NCI-H2171 treated with DMSO at 0.1 percent for 48 hours (cell line): ENCODE results near the gene MITD1.
"Not testable (repeated sequence)": the region's sequence is repeated elsewhere in the genome, so short reads cannot be mapped to it uniquely, and the experiment has no call there.

ENCODE experiments used
- DNase-seq: peaks from one replicate; lab custom pipeline; 2025; lab: John Stamatoyannopoulos, UW

MITD1 gene

DNA sequence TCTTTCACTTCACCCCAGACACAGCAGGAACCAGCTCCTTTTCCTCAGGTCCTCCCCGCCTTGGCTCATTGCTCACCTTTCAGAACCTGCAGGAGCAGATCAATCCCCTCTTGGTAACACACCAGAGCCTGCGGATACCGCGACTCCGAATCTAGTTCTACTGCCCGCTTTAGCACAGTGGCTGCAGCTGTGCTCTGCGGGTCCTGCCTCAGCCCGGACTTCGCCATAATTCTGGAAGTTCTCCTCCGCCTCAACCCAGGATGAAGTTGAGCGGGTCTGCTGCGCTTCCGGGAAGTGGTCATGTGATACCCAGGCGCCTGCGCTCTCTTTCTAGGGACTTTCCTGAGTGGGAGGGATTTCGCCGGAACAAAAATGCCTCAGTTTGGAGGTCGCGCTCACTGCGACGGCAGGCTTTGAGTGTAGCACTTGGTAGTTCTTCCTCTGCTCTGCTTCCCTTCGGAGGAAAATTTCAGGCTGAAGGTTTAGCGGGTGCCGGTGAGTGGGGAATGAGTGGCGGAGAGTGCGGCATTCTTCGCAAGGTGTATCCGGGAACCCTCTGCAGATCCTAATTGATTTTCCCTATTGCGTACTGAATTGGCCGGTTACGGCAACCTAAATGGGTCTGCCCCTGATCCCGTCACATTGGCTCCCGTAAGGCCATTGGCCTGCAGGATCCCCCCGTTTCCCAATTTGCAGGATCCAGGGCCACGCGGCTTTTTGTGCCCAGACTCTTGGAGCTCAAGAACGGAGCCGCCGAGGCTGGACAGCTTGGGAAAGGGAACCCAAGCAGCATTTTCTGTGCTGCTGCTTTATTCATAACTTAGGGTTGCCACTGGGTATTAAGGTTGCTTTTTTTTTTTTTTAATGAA lies at the start of gene MITD1, which contains the start of gene MRPL30:
TSS of gene MITD1 (minus strand) at position 304 of the 869 bp plus-strand sequence. CDS start at position 227, 77 bp downstream.
TSS of gene MRPL30 (plus strand) at position 430 of the 869 bp plus-strand sequence. CDS start 5,020 bp downstream, outside the sequence.
- DNase-seq: peak; percentile 97

DNA sequence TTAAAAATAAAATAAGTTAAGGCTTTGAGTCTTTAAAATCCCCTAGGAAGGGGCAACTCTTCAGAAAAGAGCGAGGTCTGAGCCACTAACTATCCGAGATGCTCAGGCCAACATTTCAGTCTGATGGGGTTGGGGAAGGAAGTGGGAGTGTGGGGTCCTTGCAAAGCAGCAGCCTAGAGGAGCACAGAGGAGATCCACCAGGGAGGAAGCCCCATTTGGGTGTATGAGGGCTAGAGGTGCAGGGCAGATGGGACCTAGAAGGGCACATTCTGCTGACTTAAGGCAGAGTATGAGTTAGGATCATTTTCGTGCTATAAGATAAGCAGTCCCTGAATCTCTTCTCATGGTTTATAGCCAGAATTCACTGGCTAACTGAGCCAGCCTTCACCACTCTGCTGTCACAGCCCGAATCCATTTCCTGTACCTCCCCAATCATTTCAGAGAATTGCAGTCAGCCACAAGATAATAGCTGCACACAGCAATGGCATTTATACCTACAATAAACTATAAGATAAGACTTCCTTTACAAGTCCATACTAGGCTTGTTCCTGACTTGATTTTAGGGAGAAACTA lies 37.2 kb upstream of the MITD1 start:
- no peak for DNase-seq

DNA sequence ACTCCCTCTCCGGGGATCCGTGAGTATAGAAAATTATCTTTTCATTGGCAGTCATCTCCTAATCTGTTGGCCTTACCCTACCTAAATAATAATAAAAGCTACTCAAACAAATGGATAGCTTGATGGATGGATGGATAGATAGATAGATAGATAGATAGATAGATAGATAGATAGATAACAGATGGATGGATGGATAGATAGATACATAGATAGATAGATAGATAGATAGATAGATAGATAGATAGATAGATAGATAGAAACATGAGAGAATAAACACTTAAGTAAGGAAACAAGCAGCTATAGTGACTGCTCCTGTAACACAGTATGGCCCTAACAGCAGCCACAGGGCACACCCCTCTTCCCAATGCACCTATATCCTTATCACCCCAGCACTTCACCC lies 35.2 kb upstream of the MITD1 start:
- no peak for DNase-seq

DNA sequence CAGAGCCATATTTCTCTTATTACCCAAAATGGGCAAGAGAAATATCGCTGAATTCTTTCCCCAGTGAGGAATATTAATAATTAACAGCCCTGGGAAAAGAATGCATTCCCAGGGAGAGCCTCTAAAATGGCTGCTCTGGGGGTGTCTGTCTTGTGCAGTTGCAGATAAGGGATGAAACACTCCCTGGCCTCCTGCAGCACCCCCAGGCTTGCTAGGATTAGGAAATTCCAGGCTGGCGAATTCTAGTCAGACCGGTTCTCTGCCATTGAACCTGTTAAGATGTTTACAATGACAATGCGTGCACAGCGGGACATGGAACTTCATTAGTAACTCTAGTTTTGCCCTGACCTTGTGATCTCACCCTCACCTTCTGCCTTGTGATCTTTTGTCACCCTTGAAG lies 24.6 kb upstream of the MITD1 start:
- no peak for DNase-seq

DNA sequence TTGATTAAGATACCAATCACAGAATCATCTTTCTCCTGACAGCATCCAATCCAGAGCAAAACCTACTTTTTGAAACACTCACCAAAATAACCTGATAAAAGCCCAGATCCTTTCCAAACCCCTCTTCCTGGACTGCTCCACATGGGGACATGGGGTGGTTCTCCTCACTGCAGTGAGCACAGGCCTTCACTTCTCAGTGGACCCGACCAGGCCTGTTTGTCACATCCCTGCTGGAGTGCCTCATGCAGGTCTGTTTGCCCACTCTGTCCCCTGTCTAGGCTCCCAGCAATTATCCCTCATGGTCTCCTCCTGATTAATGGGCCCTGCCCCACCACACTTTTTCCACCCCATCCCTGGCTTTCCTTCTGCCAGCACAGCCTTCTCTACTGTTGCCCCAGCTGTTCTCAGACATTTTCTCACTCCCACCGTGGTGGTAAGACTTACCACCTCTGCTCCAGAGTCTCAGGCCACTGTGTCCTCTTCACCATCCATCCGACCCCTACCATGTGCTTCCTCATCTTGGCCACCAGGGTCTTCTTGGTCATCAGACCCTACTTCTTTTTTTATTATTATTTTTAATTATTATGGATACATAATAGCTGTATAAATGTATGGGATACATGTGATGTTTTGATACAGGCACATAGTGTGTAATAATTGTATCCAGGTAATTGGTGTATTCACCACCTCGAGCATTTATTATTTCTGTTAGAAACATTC lies 21.3 kb upstream of the MITD1 start:
- no peak for DNase-seq

DNA sequence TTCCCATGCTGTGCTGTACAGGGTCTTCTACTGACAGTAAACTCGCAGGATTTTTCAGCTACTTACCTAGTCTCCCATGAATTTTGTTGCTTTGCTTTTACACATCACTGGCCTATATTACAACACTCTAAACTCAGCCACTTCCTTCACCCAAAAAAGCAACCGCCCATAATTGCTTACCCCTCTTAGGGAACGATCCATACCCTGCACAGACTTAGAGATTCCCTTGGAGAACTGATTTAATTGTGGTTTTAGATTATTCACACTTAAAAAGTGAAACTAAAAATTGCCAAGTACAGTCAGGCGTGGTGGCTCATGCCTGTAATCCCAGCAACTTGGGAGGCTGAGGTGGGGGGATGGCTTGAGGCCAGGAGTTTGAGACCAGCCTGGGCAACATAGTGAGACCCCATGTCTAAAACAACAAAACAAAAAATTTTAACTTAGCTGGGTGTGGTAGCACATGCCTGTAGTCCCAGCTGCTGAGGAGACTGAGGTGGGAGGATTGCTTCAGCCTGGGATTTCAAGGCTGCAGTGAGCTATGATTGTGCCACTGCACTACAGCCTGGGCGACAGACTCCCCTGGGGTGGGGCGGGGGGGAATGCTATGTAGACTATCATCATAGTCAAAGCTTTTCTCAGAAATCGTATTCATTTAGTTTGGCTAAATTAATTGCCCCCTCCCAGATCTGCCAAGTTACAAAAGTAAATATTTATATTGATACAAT lies 19.4 kb upstream of the MITD1 start:
- no peak for DNase-seq

DNA sequence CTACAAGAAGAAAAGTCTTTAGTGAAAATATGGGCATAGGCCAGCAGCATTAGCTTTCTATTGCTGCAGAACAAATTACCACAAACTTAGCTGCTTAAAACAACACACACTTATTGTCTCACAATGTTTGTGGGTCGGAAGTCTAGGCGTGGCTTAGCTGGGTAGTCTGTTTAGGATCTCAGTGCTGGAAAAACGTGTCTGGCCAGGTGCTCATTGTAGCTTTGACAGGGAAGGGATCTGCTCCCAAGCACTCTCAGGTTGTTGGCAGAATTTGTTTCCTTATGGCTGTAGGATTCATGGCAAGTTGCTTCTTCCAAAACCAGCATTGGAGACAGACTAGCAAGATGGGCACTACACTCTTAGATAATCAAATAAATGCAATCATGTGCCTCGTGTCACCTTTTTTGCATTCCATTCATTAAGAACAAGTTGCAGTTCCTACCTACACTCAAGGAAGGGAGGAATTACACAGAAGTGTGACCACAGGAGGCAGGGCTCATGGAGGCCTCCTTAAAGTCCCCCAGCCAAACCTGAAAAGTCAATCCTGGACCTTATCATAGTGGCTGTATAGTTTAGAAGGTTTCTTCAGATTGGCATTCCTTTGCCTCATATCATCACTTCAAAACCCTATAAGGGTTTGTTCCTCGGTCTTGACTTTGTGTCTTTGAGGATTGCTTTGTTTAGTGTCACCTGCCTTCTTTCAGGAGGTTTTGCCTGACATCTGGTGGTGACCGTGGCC lies 17.4 kb upstream of the MITD1 start:
- DNase-seq: no peak

DNA sequence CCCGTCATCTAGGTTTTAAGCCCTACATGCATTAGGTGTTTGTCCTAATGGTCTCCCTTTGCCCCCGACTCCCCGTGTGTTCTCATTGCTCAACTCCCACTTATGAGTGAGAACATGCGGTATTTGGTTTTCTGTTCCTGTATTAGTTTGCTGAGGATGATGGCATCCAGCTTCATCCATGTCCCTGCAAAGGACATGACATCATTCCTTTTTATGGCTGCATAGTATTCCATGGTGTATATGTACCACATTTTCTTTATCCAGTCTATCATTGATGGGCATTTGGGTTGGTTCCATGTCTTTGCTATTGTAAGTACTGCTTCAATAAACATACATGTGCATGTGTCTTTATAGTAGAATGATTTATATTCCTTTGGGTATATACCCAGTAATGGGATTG lies 11.5 kb upstream of the MITD1 start:
- not testable (repeated sequence) for DNase-seq

DNA sequence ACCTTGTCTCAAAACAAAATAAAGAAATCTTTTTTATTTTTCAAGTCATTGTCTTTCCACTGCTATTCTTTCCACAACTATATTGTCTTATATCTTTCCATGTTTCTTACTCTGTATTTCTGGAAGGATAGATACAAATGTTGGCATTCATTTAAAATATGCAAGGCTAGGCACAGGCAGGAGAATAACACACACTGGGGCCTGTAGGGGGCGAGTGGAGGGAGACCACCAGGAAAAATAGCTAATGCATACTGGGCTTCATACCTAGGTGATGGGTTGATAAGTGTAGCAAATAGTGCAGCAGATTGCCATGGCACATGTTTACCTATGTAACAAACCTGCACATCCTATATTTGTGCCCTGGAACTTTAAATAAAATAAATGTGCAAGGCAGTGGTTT lies 9.7 kb upstream of the MITD1 start:
- DNase-seq: no peak

DNA sequence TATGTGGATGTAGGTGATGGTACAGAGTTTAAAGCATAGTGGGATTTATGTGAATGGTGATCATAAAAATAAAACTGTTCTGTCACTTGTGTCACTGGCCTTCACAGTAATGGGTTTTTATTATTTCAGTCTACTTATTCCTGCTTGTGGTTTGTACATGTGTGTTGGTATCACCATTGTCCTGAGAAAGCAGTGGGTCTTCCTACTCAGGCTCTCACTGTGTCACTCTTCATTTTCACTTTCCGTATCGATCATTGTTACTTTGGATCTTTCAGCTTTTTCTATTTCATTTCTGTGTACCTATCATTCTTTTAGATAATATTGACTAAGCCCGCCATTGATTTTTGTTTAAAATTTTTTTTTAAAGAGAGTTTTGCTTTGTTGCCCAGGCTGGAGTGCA lies 7.5 kb upstream of the MITD1 start:
- DNase-seq: no peak

DNA sequence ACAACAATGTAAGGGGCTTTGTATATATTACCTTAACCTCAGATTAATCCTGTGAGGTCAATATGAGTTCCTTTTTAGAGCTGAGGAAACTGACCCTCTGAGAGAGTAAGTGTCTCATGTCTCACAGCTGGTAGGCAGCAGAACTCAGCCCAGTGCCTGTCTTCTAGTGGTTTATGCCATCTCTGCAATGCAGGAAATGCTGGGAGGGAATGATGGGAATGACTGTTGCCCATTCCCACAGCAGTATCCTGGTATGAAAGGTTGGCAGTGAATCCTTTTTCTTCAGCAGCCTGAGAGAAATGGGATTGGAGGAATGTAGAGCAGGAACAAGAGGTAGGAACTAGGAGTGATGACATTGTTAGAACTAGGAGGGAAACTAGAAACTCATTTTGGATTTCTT lies 6.2 kb upstream of the MITD1 start:
- no peak for DNase-seq

DNA sequence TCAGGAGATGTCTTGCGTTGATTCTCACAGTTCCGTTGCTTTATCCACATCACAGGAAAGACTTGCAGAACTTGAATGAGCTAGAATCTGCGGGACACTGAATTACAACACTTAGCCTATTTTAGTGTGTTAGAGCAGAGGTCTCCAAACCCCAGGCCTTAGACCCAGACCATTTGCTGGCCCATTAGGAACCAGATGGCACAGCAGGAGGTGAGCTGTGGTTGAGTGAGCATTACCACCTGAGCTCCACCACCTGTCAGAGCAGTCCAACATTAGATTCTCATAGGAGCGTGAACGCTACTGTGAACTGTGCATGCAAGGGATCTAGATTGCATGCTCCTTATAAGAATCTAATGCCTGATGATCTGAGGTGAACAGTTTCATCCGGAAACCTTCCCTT lies 4.0 kb upstream of the MITD1 start:
- peak; percentile 53 for DNase-seq

DNA sequence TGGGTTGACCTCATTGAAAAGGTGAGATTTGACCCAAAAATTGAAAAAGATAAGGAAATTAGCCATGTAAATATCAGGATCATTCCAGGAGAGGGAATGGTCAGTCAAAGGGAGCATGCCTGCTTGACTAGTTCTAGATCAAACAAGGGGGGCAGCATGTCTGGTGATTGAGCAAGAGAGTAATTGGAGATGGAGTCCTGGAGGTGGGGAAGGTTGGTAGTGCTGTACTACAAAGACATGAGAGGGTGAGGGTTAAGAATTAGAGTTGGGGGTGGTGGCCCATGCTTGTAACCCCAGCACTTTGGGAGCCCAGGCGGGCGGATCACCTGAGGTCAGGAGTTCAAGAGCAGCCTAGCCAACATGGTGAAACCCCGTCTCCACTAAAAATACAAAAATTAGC lies 2.2 kb upstream of the MITD1 start:
- no peak for DNase-seq

DNA sequence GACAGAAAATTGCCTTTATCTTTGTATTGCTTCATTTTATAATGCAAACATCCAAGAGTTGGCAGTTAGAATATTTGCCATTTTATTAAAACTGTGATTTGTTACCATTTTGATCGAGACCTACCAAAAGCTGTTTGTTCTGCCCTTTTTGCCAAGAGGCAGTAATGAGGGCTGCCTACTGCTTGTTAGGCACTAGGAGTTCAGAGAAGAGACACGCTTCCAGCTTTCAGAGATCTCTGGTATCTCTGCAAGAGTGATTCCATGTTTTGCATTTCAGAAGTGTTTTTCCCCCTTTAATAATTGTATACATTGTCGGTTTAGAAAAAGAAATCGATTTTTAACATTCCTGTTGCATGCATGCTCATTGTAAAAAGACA lies 754 bp upstream of the MITD1 start:
- peak; percentile 46 for DNase-seq

DNA sequence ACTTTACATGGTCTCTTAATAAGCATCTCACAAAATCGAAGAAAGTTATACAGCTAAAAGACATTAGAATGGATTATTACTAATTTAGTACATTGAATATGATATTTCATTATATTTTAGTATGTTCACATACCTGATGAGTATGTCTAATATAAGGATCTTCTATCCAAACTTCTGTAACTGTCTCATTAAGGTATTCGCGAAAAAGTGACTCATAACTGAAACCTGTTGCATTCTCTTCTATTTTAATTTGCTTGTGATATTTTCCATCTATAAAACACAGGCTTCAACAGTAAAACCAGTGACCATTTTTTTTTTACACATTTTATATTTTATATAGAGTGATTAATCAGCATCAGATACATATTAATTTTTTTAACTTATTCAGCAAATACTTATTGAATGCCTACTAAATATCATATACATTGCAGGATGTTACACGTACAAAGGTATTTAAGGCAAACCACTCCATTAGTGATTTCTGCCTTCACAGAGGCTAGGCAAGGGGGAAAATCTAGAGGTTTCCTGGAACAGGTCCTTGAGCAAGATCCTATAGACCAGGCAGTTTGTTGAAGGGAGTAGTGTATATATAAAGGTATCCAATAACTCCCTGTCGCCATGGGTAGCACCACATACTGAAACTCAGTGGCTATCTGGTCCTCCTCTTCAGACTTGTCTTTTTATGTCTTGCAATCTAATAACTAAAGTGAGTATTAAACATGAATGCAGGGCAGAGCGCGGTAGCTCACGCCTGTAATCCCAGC lies 9.3 kb downstream of the MITD1 start:
- DNase-seq: no peak

DNA sequence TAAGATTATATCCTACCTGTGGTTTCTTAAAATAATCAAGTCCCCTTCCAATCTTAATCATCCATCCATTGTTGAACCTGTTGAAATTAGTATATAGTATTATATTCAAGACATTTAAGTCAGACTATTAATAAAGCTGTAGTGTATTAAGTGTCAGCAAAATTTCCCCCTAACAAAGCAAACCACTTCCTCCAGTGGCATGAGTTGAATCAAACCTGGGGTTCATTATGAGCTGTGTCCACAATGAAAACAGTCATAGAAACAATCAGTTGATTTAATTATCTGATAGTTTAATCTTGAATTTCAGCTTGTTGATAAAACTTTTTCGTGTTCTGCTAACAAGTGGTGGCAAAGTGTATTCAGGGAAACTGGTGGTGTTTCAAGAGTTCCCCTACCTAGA lies 11.3 kb downstream of the MITD1 start:
- DNase-seq: no peak

DNA sequence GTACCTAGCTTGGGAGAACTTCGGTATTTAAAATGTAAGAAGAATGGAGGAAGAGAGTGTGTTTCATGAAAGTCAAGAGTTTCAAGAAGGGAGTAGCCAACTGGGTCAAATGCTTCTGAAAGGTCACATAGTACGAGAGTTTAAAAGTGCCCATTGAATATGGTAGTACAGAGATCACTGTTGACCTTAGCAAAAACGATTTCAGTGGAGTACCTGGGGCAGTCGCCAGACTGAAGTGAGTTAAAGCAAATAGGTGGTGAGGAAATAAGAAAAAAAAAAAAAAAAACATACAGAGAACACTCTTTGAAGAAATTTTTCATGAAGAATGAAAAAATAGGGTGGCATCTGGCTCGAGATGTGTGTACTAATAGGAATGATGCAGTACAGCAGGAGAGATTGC lies 14.6 kb downstream of the MITD1 start:
- no peak for DNase-seq

DNA sequence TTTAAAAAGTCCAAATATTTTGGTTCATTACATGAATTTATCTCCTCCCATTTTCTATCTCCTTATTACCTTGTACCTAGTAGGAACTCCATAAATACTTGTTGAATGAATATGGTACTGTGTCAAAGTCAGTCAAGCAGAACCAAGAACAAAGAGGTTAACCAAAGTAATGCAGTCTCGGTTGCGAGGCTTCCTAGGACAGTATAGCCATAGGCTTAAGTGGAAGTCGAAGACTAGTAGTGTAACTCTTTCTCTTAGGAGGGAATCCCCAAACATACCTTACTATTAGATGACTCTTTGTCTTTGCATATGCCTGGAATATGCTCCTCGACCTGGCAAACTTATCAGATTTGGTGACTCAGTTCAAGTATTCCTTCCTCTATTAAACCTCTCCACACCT lies 21.3 kb downstream of the MITD1 start:
- no peak for DNase-seq

DNA sequence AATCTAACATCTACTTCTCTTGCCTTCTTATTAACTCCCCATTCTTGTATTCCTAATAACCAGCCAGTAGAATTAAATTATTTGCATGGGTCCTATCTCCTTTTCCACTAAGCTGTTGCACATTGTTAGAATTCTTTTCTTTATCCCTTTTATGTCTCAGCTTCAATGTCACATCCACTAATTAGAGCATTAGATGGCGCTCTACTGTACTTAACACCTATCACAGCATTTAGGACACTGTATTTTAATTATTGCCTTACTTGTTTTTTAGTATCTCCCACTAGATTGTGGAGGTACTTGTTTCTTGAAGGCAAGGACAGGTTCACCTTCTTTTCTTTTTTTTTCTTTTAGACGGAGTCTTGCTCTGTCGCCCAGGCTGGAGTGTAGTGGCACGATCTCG lies 22.3 kb downstream of the MITD1 start:
- DNase-seq: no peak

DNA sequence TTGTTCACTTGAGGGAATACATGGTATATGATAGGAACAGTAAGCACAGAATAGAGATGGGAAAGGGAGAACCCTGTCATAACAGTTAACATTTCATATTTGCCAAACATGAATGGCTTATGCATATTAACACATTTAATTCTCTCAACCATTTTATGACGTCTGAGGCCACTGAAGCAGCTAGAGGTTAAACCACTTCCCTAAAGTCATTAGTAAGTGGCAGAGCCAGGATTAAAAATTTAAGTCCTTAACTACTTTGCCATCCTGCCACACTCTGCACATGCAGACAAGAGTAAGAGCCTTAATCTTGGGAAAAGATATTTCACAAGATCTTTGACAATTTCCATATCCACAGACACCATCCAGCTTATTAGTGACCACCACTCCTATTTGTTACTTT lies 24.0 kb downstream of the MITD1 start:
- no peak for DNase-seq
